Stomach (tissue), 4 donors: ENCODE measurements around the gene GUCY1A2.

Experiments
- CTCF ChIP-seq, 7 experiments: fragments of 450-650 bp in 4 of 7; fragments of 200-600 bp in 3 of 7; sonication (generic) in 3 of 7; IDR thresholded peaks; one replicate each; pipeline ENCODE4 v1.5.1; 2016 to 2019; ENCODE audit warnings: antibody characterized with exemption in 7 of 7, control low read depth in 2 of 7, mild to moderate bottlenecking in 1 of 7
- EP300 ChIP-seq: sonication (generic); formaldehyde crosslinking; IDR thresholded peaks from one replicate; pipeline ENCODE4 v1.6.1; 2017; ENCODE audit warnings: antibody characterized with exemption

GRCh38 chr11:106957030-106957482, 61.2 kb downstream of the GUCY1A2 start:
- TF ChIP-seq CTCF (IDR thresholded peaks at IDR 0.05) (no peak), EP300 (no peak)
